Fibroblast of peridontal ligament (primary cell): ENCODE results near the gene ALOX12.

Experiments used
- DNase-seq: peaks from one replicate; pipeline ENCODE4 v3.0.0-alpha.2; 2010; ENCODE audit errors: extremely low read depth

ALOX12 gene

GRCh38 chr17:7002288-7003047 is 6.6 kb downstream of the ALOX12 start:
- no peak for DNase-seq

- no peak for DNase-seq
Observed at GRCh38 chr17:7003745-7004144, 7.9 kb downstream of the ALOX12 start.

GRCh38 chr17:7004398-7005253 is 8.8 kb downstream of the ALOX12 start:
- peak; percentile 72 for DNase-seq

DNA sequence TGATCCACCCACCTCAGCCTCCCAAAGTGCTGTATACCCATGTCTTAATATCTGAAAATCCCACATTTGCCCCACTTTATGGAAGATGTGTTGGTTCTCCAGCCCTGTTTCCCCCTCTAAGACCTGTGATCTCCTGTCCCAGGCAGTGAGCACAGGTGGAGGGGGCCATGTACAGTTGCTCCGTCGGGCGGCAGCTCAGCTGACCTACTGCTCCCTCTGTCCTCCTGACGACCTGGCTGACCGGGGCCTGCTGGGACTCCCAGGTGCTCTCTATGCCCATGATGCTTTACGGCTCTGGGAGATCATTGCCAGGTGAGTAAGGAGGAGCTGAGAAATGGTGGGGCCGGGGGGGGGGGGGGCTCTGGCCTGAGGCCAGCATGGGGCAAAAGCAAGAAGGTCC is 9.9 kb downstream of the ALOX12 start:
- no peak for DNase-seq

- no peak for DNase-seq
Observed at GRCh38 chr17:7007143-7007542, 11.3 kb downstream of the ALOX12 start.

DNA sequence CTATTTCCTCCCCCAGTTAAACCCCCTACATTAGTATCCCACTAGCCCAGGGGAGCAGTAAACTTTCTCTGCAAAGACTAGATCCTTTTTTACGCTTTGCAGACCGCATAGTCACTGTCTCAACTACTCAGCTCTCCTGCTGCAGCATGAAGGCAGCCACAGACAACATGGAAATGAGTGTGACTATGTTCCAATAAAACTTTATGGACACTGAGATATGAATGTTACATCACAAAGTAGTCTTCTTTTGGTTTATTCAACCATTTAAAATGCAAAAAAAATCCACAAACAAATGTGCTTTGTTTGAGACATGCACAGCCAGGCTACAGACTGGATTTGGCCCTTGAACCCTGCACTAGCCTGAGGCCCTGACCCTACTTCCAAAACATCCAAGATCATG is 14.7 kb downstream of the ALOX12 start:
- DNase-seq: no peak

DNA sequence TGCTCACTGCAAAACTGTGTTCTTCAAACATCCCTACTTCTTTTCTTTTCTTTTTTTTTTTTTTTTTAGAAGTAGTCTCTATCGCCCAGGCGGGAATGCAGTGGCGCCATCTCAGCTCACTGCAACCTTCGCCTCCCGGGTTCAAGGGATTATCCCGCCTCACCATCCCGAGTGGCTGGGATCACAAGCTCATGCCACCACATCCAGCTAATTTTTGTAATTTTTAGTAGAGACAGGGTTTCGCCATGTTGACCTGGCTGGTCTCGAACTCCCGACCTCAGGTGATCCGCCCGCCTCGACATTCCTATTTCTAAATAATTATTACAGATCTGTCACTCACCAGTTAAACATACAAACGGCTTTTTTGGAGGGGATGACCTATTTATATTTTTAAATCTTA is 15.6 kb downstream of the ALOX12 start:
- DNase-seq: no peak

GRCh38 chr17:7011942-7012254 is 16.0 kb downstream of the ALOX12 start:
- no peak for DNase-seq

- peak; percentile 92 for DNase-seq
Observed at GRCh38 chr17:7014261-7014994, 18.6 kb downstream of the ALOX12 start.

DNA sequence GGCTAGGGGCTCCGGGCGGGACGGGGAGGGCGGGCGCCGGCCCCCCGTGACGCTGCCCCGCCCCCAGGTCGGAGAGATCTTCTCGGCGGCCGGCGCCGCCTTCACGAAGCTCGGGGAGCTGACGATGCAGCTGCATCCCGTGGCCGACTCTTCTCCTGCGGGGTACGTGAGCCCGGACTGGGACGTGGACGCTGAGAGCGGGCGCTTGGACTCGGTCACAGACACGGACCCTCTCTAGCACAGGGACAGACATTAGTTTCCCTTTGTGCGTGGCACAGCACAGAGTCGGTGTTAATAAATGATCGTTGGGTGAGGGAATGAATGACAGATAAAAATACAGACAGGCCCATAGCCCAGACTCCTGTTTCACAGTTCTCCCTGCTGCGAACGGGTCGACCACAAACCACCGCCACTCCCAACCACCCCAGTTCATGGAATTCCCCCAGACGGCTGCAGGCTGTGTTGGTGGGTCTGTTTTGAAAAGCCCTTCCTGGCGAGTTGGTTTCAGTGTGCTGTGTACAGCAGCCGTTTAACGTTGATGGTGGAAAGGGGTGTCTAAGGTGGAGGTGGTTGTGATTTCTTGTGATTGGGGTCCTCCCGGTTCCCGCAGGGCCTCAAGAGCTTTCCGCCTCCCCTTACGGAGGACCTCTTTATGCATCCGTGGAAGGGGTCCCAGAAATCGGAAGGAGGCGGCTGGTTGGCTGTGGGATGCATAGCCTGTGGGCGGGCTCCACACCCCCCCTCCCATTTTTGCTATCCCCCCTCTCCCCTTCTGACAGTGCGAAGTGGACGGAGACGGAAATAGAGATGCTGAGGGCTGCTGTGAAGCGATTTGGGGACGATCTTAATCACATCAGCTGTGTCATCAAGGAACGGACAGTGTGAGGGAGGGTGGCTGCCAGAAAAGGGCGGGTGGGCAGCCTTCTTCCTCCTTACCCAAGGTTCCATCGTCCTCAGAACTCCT is 19.4 kb downstream of the ALOX12 start:
- peak; percentile 56 for DNase-seq

DNA sequence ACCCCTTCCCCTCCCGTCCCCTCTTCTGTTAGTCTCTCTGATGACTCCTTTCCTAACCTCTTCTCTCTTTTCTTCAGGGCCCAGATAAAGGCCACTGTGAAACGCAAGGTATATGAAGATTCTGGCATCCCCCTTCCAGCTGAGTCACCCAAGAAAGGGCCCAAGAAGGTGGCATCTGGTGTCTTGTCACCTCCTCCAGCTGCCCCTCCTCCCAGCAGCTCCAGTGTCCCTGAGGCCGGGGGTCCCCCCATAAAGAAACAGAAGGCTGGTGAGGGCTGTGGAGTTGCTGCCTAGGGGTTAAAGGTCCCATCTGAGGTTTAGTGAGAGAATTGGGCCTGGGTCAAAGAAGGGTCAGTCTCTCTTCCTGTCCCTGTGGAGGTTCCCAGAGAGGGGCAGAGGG is 20.6 kb downstream of the ALOX12 start:
- no peak for DNase-seq

GRCh38 chr17:7016886-7017826 is 21.3 kb downstream of the ALOX12 start:
- DNase-seq: no peak

- no peak for DNase-seq
Observed at GRCh38 chr17:7017827-7018200, 22.0 kb downstream of the ALOX12 start.

- no peak for DNase-seq
Observed at GRCh38 chr17:7018331-7018964, 22.6 kb downstream of the ALOX12 start.

- no peak for DNase-seq
Observed at GRCh38 chr17:7019367-7019766, 23.5 kb downstream of the ALOX12 start.

DNA sequence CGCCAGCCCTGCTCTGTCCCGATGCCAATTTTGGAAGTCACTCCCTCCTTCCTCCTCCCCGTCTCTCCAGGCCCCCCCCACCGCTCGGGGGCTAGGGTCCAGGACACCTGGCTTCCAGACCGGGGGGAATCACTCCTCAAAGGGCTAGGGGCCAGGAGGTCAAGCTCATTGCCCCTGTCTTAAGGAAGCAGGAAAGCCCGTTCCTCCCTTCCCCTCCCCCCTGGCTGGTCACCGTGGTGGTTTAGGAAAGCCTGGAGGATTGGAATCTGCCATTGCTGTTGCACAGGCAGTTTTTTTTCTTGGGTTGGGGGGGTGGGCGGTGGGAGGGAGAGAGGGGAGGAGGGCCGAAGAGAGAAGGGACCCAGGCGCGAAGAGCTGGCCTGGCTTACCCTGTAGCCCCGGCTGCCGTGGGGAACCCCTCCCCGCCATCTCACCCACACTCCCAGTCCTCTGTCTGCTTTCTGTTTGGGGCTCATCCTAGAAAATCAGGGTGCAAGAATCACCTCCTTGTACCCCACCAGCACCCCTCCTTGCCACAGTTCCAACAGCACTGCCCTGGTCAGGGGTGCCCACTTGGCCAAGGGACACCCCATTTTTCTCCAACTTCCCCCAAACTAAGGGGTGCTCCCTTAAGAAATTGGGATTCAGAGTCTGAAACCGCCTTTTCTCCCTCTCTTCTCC is 24.1 kb downstream of the ALOX12 start:
- peak; percentile 60 for DNase-seq

DNA sequence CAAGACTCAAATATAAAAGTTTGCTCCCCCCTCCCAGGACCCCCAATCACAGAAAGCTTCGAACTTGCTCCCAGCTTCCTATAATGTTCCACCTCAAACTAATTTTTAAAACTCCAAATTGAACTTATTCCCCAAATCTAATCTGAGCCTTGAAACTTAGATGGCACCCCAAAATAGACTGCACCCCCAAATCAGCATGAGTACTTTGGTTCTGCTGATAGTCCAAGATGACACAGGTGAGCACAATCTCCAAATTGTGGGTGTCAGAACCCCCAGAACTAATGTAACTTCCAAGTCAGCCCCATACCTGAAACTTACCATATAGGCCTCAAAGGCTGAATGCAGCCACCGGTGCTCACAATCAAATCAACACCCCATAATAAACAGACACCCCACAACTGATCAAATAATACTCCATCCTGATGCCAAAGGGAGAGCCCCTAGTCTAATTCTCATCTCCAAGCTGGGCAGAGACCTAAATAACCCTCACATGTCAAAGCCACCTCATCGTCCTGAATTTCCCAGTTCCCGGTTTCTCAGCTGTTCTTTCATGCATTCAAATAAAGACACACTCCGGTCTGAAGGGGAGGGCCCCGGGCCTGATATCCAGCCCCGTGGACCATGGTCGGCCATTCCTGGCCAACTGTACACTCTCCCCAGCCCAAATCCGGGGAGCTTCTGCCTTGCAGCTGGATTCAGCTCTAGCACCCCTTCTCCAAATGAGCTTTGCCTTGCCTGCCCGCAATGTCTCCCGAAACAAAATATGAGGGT is 25.2 kb downstream of the ALOX12 start:
- DNase-seq: no peak

- DNase-seq: peak; percentile 45
Observed at GRCh38 chr17:7021993-7022778, 26.3 kb downstream of the ALOX12 start.
